Measurements from ENCODE around the gene ITLN2.
"Not testable (repeated sequence)": the region's sequence is repeated elsewhere in the genome, so short reads cannot be mapped to it uniquely, and the experiment has no call there.

Gene ITLN2

DNA sequence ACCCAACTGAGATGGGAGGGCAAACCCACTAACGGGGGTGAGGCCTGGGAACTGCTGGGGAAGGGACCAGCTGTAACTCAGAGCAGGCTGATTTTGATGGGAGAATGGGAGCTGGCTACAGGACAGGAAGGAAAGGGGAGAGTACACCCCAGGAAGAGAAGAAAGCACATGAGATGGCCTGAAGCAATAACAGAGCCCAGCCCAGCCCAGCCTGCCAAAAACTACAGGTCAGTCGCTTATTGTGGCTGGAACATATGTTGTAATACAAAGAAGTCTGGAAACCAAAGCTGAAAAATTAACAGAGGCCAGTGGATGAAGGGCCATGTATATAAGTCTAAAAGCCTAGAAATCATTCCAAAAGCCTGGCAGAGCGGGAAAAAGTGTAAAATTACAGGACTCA lies 1.6 kb downstream of the ITLN2 start:
- no peak for DNase-seq

DNA sequence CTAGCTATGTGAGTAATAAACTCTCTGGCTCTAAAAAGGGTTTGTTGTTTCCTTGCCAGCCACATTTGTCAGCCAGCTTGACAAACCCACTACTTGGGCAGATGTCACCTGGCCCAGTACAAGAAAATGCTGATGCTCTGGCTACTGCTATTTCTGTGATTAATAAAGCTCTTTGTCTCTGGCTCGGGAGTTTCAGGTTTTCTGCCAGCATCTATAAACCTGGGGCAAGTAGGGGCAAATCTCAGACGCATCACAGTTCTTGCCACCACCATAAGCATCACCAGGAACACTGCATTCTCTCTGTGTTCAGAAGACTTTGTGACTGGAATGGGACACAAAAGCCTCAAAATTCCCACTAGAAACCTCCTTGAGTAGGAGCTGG lies 2.5 kb downstream of the ITLN2 start:
- DNase-seq, result no peak

DNA sequence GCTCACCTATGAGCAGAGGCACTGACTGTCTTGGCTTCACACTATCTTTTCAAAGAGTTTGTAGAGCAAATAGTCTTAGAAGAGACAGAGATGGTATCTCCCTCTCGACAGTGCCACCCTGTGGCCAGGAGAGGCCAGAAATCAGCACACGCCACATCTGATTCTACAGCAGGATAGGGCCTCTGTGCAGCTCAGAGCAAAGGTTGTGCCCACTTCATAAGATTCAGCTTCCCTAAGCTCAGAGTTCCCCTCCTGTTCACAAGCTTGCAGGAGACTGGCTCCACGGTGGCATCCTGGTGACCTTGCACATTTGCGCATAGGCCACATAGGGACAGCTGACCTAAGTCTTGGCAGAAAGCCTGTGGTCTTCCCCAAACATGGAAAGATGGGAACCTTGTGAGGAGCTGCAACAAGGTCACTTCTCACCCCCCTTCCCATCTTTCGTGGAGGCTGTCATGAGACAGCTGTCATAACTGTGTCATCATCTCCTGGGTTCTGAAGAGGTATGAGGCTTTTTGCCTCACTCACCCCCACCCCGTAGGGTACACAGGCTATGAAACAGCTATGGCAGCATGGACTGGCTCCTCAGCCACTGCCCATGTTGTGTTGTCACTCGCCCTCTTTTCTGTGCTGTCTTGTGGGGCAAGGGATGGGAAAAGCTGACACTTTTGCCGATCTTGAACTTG lies 3.0 kb downstream of the ITLN2 start:
- DNase-seq, result peak; percentile 35

DNA sequence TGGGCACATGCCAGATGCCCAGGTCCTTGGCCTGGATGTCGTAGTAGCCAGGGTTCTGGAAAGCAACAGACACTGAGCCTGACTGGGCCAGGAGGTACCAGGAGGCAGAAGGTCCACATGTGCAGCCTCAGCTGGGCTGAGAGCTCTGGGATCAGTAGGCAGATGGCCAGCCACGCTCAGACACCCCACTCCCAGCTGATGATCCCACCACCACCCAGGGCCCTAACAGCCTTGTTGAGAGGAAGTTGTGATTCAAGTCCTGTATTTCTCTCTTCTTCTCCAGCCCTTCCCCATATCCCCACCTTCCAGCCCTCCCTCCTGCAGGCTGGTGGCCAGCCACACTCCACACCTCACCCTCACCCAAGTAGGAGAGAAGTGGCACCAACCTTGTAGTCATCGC lies 4.0 kb downstream of the ITLN2 start:
- no peak for DNase-seq

DNA sequence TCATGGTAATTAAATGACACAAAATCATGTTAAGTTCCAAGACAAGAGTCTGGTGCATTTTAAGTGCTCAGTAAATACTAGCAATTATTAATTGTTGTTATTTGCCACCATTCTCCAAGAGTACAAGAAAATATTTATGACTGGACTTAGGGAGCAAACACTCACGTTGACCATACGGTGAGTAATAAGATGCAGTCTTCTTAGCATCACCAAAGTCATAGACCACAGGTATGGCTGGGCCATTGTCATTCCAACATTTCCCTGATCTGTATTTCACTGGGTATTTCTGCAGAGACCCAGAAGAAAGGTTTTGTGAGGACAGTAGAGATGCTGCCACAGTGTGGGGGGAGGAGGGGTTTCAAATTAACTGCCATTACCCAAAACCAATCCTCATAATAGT lies 4.7 kb downstream of the ITLN2 start:
- DNase-seq, result no peak

DNA sequence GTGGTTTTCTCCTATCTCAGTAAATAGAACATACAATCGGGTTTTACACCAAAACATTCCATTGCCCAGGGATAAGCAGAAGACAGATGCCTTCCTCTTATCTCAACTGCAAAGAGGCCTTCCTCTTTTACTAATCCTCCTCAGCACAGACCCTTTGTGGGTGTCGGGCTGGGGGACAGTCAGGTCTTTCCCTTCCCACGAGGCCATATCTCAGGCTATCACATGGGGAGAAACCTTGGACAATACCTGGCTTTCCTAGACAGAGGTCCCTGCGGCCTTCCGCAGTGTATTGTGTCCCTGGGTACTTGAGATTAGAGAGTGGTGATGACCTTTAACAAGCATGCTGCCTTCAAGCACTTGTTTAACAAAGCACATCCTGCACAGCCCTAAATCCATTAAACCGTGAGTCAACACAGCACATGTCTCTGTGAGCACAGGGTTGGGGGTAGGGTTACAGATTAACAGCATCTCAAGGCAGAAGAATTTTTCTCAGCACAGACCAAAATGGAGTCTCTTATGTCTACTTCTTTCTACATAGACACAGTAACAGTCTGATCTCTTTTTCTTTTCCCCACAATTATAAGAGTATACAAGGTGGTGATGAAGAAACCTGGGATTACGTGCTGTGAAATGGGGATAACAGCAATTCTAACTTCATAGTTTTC lies 5.3 kb downstream of the ITLN2 start:
- not testable (repeated sequence) for DNase-seq

DNA sequence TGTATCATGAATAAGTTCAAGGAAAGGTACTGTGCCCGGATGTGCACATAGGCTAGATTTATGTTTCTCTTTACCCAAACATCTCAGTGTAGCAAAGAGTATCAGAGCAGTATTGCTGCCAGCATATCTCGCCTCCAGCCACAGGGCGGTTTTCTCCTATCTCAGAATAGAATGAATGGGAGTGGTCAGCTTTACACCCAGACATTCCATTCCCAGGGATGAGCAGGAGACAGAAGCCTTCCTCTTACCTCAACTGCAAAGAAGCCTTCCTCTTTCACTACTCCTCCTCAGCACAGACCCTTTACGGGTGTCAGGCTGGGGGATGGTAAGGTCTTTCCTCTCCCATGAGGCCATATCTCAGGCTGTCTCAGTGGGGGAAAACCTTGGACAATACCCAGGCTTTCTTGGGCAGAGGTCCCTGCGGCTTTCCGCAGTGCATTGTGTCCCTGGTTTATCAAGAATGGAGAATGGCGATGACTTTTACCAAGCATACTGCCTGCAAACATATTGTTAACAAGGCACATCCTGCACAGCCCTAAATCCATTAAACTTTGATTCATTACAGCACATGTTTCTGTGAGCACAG lies 7.3 kb downstream of the ITLN2 start:
- not testable (repeated sequence) for DNase-seq

DNA sequence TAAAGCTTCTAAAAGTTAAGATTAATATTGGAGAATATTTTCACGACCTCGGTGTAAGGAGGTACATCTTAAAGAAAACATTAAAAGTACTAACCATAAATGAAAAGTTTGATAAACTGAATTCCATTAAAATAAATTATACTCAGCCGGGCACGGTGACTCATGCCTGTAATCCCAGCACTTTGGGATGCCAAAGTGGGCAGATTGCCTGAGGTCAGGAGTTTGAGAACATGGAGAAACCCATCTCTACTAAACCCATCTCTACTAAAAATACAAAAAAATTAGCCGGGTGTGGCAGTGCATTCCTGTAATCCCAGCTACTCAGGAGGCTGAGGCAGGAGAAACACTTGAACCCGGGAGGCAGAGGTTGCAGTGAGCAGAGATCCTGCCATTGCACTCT lies 8.7 kb downstream of the ITLN2 start:
- DNase-seq, result not testable (repeated sequence)

DNA sequence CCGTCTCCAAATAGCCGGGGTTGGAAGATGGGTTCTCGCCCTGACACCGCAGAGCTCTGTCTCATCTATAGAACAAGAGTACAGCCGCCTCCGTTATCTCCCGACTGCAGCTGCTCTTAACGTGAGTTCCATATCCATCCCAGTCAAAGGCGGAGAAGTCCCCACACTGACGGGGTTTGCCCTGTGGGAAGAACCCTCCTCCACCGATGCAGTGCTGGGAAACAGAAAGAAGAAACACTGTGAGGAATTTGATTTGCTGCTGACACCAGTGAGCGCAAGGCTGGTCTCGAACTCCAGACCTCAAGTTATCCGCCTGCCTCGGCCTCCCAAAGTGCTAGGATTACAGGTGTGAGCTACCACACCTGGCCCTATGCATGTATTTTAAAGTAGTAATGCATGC lies 9.5 kb downstream of the ITLN2 start:
- DNase-seq, result no peak

DNA sequence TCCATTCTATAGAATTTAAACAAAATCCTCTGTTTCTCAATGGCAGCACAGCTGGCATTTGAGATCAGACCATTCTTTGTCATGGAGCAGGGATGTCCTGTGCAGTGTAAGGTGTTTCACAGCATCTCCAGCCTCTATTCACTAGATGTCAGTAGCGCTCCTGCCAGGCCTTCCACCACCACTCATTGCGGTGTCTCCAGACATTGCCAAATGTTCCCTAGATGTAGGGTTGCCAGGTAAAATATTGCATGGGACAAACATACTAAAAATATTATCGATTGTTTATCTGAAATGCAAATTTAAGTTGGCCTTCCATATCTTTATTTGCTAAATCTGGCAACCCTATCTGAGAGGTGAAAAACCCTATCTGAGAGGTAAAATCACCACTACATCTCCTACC lies 11.7 kb downstream of the ITLN2 start:
- DNase-seq, result no peak

DNA sequence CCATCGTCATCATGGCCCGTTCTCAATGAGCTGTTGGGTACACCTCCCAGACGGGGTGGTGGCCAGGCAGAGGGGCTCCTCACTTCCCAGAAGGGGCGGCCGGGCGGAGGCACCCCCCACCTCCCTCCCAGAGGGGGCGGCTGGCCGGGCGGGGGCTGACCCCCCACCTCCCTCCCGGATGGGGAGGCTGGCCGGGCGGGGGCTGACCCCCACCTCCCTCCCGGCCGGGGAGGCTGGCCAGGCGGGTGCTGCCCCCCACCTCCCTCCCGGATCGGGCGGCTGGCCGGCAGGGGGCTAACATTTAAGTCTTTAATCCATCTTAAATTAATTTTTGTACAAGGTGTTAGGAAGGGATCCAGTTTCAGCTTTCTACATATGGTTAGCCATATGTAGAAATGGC lies 17.9 kb downstream of the ITLN2 start:
- DNase-seq, result not testable (repeated sequence)

DNA sequence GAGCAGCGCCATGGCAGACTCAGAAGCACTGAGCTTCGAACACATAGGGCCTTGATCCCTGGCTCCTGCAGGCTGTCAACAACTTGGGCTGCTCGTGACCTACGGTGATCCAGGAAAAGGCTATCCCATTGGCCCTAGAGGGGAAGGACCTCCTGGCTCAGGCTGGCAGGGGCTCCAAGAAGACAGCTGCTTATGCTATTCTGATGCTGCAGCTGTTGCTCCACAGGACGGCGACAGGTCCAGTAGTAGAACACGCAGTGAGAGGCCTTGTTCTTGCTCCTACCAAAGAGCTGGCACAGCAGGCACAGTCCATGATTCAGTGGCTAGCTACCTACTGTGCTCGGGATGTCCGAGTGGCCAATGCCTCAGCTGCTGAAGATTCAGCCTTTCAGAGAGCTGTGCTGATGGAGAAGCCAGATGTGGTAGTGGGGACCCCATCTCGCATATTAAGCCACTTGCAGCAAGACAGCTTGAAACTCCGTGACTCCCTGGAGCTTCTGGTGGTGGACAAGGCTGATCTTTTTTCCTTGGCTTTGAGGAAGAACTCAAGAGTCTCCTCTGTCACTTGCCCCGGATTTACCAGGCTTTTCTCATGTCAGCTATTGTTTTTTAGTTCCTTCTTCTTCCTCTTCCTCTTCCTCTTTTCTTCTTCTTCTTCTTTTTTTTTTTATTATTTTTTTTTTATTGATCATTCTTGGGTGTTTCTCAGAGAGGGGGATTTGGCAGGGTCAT lies 18.9 kb downstream of the ITLN2 start:
- no peak for DNase-seq

DNA sequence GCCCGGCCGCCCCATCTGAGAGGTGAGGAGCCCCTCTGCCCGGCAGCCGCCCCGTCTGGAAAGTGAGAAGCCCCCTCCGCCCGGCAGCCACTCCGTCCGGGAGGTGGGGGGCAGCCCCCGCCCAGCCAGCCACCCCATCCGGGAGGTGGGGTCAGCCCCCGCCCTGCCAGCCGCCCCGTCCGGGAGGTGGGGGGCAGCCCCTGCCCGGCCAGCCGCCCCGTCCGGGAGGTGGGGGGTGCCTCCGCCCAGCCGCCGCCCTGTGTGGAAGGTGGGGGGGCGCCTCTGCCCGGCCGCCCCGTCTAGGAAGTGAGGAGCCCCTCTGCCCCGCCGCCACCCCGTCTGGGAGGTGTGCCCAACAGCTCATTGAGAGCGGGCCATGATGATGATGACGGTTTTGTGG lies 21.3 kb downstream of the ITLN2 start:
- DNase-seq, result not testable (repeated sequence)

DNA sequence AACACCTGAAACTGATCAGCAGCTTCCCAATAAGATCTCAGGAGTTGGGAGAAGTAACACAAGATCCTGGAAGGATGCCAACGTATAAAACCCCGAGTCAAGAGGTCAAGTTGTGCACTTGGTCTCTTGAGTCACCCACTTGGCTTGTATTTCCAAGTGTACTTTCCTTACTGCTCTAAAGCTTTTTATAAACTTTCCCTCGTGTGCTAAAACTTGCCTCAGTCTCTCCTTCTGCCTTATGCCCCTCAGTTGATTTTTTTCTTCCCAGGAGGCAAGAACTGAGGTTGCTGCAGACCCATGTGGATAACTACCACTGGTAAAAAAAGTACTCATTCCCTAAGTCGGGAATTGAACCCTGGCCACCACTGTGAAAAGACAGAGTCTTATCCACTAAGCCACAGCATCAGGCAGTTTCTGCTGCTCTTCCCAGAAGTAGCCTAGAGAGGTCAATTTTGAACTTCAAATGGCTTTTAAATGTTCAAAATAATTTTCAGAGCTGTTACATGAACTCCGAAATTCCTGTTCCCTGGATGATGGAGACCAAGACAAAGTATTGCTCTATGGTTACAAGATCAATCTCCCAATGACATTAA lies 28.9 kb downstream of the ITLN2 start:
- DNase-seq, result no peak

DNA sequence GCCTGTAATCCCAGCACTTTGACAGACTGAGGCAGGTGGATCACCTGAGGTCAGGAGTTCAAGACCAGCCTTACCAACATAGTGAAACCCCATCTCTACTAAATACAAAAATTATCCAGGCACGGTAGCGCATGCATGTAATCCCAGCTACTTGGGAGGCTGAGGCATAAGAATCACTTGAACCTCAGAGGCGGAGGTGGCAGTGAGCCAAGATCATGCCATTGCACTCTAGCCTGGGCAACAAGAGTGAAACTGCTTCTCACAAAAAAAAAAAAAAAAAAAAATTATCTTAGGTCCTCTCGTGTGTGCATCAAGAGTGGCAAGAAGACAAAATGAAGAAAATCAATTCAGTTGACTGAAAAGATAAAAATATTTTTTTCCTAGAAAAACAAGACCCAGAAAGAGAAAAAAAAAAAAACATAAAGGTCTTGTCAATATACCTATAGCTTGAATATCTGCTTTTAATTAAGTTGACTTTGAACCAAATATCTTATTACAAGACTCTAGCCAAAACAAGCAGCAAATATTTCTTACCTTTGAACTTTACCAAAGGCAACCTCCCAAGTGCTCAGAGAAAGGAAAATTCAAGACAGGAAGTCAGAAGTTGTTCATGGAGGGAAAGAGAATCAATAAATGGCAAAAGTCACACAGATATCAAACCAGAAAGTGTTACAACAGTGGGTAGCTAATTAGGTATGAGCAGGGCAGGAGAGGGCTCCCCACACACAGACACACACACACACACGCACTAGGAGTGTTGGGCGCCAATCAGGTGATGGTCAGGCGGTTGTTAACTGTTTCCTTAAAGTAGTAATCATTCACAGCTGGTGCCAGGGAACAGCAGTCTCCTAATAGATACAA lies 29.6 kb downstream of the ITLN2 start:
- no peak for DNase-seq

DNA sequence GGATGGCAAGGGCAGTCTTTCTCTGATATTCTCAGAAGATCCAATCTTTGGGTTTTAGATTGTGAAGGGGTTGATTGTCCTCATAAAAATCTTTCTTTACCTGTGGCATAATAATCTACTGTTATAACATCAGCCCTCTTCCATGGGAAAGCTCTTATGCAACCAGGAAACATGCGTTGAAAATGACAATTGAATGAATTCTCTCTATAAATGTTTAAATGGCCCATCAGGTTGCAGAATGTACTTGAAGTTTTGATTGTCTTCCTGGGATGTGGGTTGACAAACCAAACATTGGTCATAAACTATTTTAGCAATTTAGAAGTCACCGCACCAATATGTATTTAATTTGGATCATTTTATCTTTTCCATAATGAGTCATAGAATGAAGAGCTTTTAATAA lies 37.9 kb downstream of the ITLN2 start:
- no peak for DNase-seq

DNA sequence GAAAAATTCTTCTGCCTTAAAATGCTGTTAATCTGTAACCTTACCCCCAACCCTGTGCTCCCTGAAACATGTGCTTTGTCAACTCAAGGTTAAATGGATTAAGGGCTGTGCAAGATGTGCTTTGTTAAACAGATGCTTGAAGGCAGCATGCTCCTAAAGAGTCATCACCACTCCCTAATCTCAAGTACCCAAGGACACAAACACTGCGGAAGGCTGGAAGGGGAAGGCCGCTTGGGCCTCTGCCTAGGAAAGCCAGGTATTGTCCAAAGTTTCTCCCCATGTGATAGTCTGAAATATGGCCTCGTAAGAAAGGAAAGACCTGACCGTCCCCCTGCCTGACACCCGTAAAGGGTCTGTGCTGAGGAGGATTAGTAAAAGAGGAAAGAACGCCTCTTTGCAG lies 41.4 kb downstream of the ITLN2 start:
- DNase-seq, result not testable (repeated sequence)

DNA sequence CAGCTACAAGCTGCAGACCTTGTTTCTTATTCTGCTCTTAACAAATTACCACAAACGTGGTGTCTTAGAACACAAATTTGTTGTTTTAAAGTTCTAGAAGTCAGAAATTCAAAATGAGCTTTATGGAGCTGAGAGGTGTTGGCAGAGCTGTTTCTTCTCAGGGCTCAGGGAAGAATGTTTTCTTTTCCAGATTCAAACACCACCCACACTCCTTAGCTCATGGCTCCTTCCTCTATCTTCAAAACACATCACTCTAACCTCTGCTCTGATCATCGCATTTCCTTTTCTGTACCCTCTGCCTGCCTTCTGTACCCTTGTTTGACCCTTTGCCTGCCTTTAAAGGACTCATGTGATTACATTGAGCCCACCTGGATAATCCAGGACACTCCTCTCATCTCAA lies 42.7 kb downstream of the ITLN2 start:
- no peak for DNase-seq

DNA sequence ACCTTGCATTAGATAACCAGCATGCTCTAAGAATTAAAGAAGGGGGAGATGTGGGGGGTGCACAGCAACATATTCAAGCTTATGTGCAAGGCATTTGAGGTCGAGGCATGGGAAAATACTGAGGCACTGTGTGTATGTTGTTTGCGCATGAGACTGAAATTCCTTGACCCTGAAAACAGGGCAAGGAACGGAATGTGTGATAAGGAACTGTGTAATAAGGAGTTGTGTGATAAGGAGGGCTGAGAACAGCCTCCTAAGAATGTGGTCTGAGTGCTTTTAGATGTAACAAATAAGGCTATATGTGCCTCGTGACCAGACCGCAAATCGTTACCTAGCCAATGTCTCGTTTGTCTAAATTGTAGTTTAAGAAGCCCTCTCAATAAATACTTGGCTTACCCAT lies 43.2 kb downstream of the ITLN2 start:
- DNase-seq, result no peak

DNA sequence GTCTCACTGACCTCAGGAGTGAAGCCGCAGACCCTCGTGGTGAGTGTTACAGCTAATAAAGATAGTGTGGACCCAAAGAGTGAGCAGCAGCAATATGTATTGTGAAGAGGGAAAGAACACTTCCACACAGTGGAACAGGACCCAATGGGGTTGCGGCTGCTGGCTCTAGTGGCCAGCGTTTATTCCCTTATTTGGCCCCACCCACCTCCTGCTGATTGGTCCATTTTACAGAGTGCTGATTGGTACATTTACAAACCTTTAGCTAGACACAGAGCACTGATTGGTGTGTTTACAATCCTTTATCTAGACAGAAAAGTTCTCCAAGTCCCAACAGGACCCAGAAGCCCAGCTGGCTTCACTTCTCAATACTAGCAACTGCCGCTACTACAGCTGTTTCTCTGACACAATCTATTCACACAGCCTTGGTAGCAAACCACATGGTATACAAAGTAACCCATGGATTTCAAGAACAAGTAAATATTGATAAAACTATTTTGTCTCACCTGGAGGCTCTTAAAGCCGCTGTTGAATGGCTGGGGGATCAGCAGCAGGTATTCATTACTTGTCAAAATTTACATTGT lies 44.3 kb downstream of the ITLN2 start:
- DNase-seq, result no peak

DNA sequence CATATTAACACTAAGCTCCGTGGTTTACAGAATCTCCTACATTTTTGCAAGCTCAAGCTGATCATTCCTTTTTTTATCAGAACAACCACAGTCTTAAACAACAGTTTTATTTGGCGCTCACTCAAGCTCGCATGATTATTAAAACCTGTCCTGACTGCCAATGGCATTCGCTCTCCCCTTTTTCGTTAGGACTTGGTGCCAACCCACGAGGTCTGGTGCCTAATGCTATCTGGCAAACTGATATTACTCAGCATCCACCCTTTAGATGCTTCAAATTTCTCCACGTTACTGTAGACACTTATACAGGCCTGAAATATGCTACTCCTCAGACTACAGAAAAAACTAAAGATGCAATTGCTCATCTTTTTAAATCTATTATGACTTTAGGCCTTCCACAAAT lies 46.6 kb downstream of the ITLN2 start:
- no peak for DNase-seq

DNA sequence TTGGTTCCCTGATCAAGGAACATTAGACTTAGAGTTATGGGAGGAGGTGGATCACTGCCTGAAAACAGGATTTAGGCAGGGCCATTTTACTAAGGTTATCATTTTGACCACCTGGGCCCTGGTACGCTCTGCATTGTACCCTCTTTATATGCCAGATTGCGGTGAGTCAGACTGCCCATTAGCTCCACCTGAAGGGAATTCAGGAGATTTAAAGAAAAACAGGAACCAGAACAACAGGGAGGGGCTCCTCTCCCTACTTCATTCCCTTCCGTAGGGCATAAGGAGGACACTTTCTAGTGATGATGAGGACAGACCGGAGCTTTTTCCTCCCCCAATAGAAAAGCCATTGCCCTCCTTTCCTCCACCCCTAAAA lies 49.0 kb downstream of the ITLN2 start:
- no peak for DNase-seq

Data from right kidney (tissue), 1 donor.